Measurements from ENCODE around the gene S100A6. TPM values are rescaled to one million over a fixed set of nuclear protein-coding genes. Genes with fewer than 3 reads are reported as not detected.
"Not testable (repeated sequence)": the region's sequence is repeated elsewhere in the genome, so short reads cannot be mapped to it uniquely, and the experiment has no call there.

The S100A6 gene
- total RNA-seq (2014; rRNA removed; shearing (Covaris generic)) (550 and 683 TPM in 2 replicates), polyA plus RNA-seq (2016; fragmentation: Nextera tagmentation; extraction: Ambion mirVana) (2,862 and 2,893 TPM in 2 replicates)

DNA sequence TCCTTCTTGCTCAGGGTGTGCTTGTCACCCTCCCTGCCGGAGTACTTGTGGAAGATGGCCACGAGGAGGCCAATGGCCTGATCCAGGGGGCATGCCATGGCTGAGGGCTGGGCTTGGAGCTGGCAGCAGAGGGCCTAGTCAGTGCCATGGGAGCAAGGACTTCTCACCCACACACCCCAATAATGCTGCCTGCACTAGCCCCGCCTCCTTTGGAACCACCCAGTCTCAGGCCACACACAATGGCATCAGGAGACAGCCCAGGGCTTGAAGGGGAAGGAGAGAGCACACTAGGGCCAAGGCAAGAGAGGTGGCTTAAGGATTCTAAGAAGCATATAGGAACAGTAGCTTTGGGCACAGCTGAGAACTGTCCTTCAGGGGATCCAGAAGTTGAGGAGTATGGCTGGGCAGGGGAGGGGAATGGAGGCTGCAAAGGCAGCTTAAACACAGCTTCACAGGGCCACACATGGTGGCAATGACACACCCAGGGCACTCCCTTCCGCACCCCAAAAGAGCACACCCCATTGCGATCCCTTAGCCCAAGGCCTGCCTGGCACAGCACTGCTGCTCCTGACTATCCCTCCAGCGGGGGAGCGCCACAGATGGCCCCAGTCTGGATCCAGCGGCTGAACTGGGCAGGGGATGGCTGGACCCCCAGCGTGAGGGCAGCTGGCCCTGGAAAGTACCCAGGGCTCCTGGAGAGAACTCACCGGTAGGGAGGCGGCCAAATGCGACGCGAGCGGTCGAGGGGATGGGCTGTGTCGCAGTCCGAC is at the start of gene S100A6:
Gene S100A6 (minus strand): TSS at position 750 of the 770 bp plus-strand sequence. CDS start 652 bp downstream, at position 98.
- DNase-seq = peak; percentile 75
- Histone ChIP-seq H3K9ac (peak within 1 kb of the TSS; percentile 99), H2AFZ (peak within 1 kb of the TSS; percentile 70; the same call in 1 of the 2 replicates)

DNA sequence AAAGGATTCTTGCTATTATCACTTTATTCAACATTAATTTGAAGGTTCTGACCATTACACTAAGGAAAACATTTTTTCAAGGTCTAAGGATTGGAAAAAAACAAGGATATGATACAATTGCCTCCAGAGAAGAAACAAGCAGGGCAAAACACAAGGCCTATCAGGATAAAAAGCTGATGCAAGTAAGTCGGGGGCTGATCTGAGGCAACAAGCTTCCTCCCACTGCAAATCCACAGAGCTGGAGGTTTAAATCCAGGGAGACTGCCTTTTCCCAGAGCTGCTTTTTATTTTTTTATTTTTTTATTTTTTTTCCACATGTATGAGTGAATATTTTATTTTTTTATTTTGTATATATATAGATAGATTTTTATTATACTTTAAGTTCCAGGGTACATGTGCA is 49.2 kb upstream of the S100A6 start:
- H3K79me2 ChIP-seq (ENCODE audit: insufficient read depth) = no peaks in the 10 kb centered on the region
- no peaks in the 10 kb centered on the region for H3K27me3 ChIP-seq (replicated peaks; ENCODE audit: insufficient read depth)
- no peaks in the 10 kb centered on the region for H3K36me3 ChIP-seq (ENCODE audit: low read depth)
- in situ Hi-C loops (cut with MboI) = no loop called here
- TF ChIP-seq EZH2 (IDR thresholded peaks at IDR 0.05; ENCODE audit: insufficient read depth, poor library complexity, severe bottlenecking) (no peak), EZH2phosphoT487 (IDR thresholded peaks at IDR 0.05; ENCODE audit: insufficient read depth, low read depth) (no peak)
- no peak overlapping the region for H3K4me2 ChIP-seq (ENCODE audit: unreplicated experiment)
- H3K9me2 ChIP-seq (ENCODE audit: insufficient read depth) = no peaks in the 10 kb centered on the region
- no peak overlapping the region for H3K4me3 ChIP-seq
- no peak overlapping the region for H3K9ac ChIP-seq
- no peaks in the 10 kb centered on the region for H4K20me1 ChIP-seq (ENCODE audit: insufficient read depth)
- no peak for DNase-seq
- H3F3A ChIP-seq (ENCODE audit: insufficient read depth) = 0 out of 2 replicates have a peak, but pooled peaks cover 7% of the 10 kb centered on the region
- H2AFZ ChIP-seq = no peak overlapping the region
- no peaks in the 10 kb centered on the region for H3K9me3 ChIP-seq (ENCODE audit: low read depth)
- no peak overlapping the region for H3K27ac ChIP-seq
- WGBS, 2 experiments (ENCODE audit: low coverage in 1 of 2, low lambda C conversion rate in 2 of 2, missing lambda C conversion rate in 2 of 2) = 94 to 97% methylated on average over 1 of the region's 1 CpG
- peaks cover 6% of the 10 kb centered on the region for H3K4me1 ChIP-seq (ENCODE audit: insufficient read depth)

More for the DNA sequence above, at the start of gene S100A6:
- in situ Hi-C loops (cut with MboI) = no loop called here
- Histone ChIP-seq H3K4me3 (peak within 1 kb of the TSS; percentile 93), H4K20me1 (ENCODE audit: insufficient read depth) (no peaks in the 10 kb centered on the region), H3K27ac (peak within 1 kb of the TSS; percentile 97), H3K4me2 (ENCODE audit: unreplicated experiment) (peak within 1 kb of the TSS; percentile 94), H3K4me1 (ENCODE audit: insufficient read depth) (peaks cover 39% of the 10 kb centered on the region), H3K27me3 (replicated peaks; ENCODE audit: insufficient read depth) (no peaks in the 10 kb centered on the region), H3K9me2 (ENCODE audit: insufficient read depth) (no peaks in the 10 kb centered on the region), H3K79me2 (ENCODE audit: insufficient read depth) (peaks cover 17% of the 10 kb centered on the region), H3K9me3 (ENCODE audit: low read depth) (no peaks in the 10 kb centered on the region), H3K36me3 (ENCODE audit: low read depth) (no peaks in the 10 kb centered on the region), H3F3A (ENCODE audit: insufficient read depth) (peaks cover 51% of the 10 kb centered on the region)
- WGBS, 2 experiments (ENCODE audit: low coverage in 1 of 2, low lambda C conversion rate in 2 of 2, missing lambda C conversion rate in 2 of 2) = 0% methylated on average over 14 to 18 of the region's 18 CpGs
- TF ChIP-seq EZH2phosphoT487 (IDR thresholded peaks at IDR 0.05; ENCODE audit: insufficient read depth, low read depth) (no peak), EZH2 (IDR thresholded peaks at IDR 0.05; ENCODE audit: insufficient read depth, poor library complexity, severe bottlenecking) (no peak)

DNA sequence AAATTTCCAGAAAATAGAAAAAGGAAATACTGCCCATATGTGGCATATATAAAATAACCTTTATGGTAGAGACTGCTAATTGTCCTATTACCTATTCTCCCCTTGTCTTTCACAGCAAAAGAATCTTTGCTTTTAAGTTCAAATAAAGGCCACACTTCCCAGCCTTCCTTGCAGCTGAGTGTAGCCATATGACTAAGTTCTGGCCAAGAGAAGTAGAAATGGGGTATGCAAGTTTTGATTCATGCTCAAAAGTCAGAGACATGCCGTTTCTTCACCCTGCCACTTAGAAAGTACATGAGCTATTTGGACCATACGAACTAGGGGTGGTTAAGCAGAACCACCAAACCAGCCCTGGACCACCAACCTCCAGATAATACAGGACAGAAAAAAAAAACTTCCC is 48.2 kb upstream of the S100A6 start:
- Histone ChIP-seq H3K27ac (no peak overlapping the region), H3K4me1 (ENCODE audit: insufficient read depth) (peaks cover 11% of the 10 kb centered on the region), H4K20me1 (ENCODE audit: insufficient read depth) (no peaks in the 10 kb centered on the region), H2AFZ (no peak overlapping the region), H3F3A (ENCODE audit: insufficient read depth) (peaks cover 16% of the 10 kb centered on the region), H3K9me3 (ENCODE audit: low read depth) (no peaks in the 10 kb centered on the region), H3K36me3 (ENCODE audit: low read depth) (no peaks in the 10 kb centered on the region), H3K9ac (no peak overlapping the region), H3K4me2 (ENCODE audit: unreplicated experiment) (no peak overlapping the region), H3K79me2 (ENCODE audit: insufficient read depth) (no peaks in the 10 kb centered on the region), H3K27me3 (replicated peaks; ENCODE audit: insufficient read depth) (no peaks in the 10 kb centered on the region), H3K4me3 (no peak overlapping the region), H3K9me2 (ENCODE audit: insufficient read depth) (no peaks in the 10 kb centered on the region)
- WGBS, 2 experiments (ENCODE audit: low coverage in 1 of 2, low lambda C conversion rate in 2 of 2, missing lambda C conversion rate in 2 of 2) = 58 to 63% methylated on average over 2 of the region's 2 CpGs
- peak; percentile 47 for DNase-seq
- in situ Hi-C loops (cut with MboI) = no loop called here
- no peak for TF ChIP-seq EZH2 (IDR thresholded peaks at IDR 0.05; ENCODE audit: insufficient read depth, poor library complexity, severe bottlenecking)
- no peak for TF ChIP-seq EZH2phosphoT487 (IDR thresholded peaks at IDR 0.05; ENCODE audit: insufficient read depth, low read depth)

DNA sequence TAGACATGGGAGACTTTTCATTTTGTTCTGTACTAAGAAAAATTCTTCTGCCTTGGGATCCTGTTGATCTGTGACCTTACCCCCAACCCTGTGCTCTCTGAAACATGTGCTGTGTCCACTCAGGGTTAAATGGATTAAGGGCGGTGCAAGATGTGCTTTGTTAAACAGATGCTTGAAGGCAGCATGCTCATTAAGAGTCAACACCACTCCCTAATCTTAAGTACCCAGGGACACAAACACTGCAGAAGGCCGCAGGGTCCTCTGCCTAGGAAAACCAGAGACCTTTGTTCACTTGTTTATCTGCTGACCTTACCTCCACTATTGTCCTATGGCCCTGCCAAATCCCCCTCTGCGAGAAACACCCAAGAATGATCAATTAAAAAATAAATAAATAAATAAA is 47.7 kb upstream of the S100A6 start:
- DNase-seq; H3K9me3 ChIP-seq (ENCODE audit: low read depth); H4K20me1 ChIP-seq (ENCODE audit: insufficient read depth); H3K9ac ChIP-seq; H3K36me3 ChIP-seq (ENCODE audit: low read depth); H3K4me3 ChIP-seq; H3K27me3 ChIP-seq (replicated peaks; ENCODE audit: insufficient read depth); H2AFZ ChIP-seq; H3K4me2 ChIP-seq (ENCODE audit: unreplicated experiment); H3K27ac ChIP-seq; H3K9me2 ChIP-seq (ENCODE audit: insufficient read depth); in situ Hi-C loops (cut with MboI); H3K79me2 ChIP-seq (ENCODE audit: insufficient read depth): not testable (repeated sequence)
- peaks cover 16% of the 10 kb centered on the region for H3K4me1 ChIP-seq (ENCODE audit: insufficient read depth)
- WGBS, 2 experiments (ENCODE audit: low coverage in 1 of 2, low lambda C conversion rate in 2 of 2, missing lambda C conversion rate in 2 of 2) = 91 to 95% methylated on average over 3 of the region's 3 CpGs
- H3F3A ChIP-seq (ENCODE audit: insufficient read depth) = peaks cover 20% of the 10 kb centered on the region

DNA sequence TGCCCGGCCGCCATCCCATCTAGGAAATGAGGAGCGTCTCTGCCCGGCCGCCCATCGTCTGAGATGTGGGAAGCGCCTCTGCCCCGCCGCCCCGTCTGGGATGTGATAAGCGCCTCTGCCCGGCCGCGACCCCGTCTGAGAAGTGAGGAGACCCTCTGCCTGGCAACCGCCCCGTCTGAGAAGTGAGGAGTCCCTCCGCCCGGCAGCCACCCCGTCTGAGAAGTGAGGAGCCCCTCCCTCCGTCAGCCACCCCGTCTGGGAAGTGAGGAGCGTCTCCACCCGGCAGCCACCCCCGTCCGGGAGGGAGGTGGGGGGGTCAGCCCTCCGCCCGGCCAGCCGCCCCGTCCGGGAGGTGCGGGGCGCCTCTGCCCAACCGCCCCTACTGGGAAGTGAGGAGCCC is 47.0 kb upstream of the S100A6 start:
- H3K9ac ChIP-seq; DNase-seq; H3K4me3 ChIP-seq; H3K27ac ChIP-seq; H3K4me2 ChIP-seq (ENCODE audit: unreplicated experiment); H2AFZ ChIP-seq; H3K36me3 ChIP-seq (ENCODE audit: low read depth); H3K9me3 ChIP-seq (ENCODE audit: low read depth); in situ Hi-C loops (cut with MboI); H3K79me2 ChIP-seq (ENCODE audit: insufficient read depth); H3K9me2 ChIP-seq (ENCODE audit: insufficient read depth); H3K27me3 ChIP-seq (replicated peaks; ENCODE audit: insufficient read depth); H4K20me1 ChIP-seq (ENCODE audit: insufficient read depth): not testable (repeated sequence)
- H3K4me1 ChIP-seq (ENCODE audit: insufficient read depth) = peaks cover 23% of the 10 kb centered on the region
- H3F3A ChIP-seq (ENCODE audit: insufficient read depth) = peaks cover 25% of the 10 kb centered on the region
- WGBS, 2 experiments (ENCODE audit: low coverage in 1 of 2, low lambda C conversion rate in 2 of 2, missing lambda C conversion rate in 2 of 2) = 95 to 96% methylated on average over 10 to 34 of the region's 34 CpGs
